GM10847 (cell line): Measurements from ENCODE around the gene NKX1-1.

Source experiments
- POLR2A ChIP-seq: IDR thresholded peaks from 2 replicates; pipeline ENCODE4 v1.6.1; 2011; ENCODE audit not compliant: insufficient read length; ENCODE audit errors: extremely low read depth

The NKX1-1 gene

DNA sequence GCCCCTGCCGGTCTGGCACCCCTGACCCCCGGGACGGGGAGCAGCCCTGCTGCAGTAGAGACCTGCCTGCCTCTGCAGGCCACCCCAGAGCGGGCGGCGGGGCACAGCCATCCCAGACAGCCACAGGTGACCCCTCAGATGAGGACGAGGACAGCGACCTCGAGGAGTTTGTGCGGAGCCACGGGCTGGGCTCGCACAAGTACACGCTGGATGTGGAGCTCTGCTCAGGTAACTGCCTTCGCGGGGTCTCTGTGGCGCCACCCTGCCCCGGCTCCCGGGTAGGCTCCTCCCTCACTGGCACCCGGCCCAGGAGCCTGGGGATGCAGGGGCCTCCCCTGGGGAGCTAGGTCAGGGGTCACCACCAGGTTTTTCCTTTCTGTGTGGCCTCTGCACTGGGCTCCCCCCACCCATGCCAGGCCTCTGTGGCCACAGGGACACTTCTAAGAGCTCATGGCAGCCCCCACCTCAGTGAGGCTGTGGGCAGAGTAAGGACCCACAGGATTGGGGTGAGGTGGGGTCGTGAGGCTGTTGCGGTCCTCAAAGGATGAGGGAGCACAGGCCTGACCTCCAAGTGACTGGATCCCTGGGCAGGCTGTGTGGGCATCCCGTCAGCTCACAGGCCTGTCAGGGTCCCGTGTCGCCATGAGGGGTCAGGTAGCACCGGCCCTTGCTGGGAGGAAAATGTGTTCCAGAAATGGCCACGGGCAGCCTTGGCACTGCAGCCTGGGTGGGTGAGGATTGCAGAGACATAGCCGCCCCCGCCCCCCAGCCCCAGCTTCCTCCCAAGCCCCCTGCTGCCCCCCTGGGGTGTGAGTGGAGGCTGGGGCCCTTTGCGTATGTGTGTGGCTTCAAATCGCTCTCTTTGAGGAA, 52.8 kb downstream of the NKX1-1 start:
- no peak for TF ChIP-seq POLR2A
